Heart left ventricle (tissue), 16 donors: ENCODE data around the gene KRTAP10-7. TPM values are rescaled to one million over a fixed set of nuclear protein-coding genes. Genes with fewer than 3 reads are reported as not detected.
A peak's percentile ranks its signal among the peaks of the same experiment; 100 is the strongest.
"Not testable (repeated sequence)": the region's sequence is repeated elsewhere in the genome, so short reads cannot be mapped to it uniquely, and the experiment has no call there.

Source experiments
- ATAC-seq, 4 donors: fragments of 200-7000 bp; cut with Tn5 transposase; one replicate each; pipeline ENCODE4 v1.9.1; 2020 to 2022; ENCODE audit warnings: moderate library complexity in 4 of 4, mild to moderate bottlenecking in 3 of 4, moderate number of reproducible peaks in 1 of 4
- DNase-seq, 5 donors: peaks; one replicate each; pipeline ENCODE4 v3.0.0-alpha.2; 2020
- H3K27ac ChIP-seq, 12 donors: fragments of 200-600 bp; sonication (generic) in 4 of 12; one replicate each; pipeline versions ENCODE4 v1.5.0 to v1.8.0; 2016 to 2022; ENCODE audit warnings: mild to moderate bottlenecking in 2 of 12
- H3K27me3 ChIP-seq, 9 donors: fragments of 200-600 bp; sonication (generic) in 2 of 9; one replicate each; pipeline versions ENCODE4 v1.5.1 to v1.8.0; 2016 to 2022; ENCODE audit warnings: mild to moderate bottlenecking in 3 of 9
- H3K36me3 ChIP-seq, 9 donors: fragments of 200-600 bp; sonication (generic) in 2 of 9; one replicate each; pipeline versions ENCODE4 v1.5.0 to v1.8.0; 2018 to 2022; ENCODE audit warnings: mild to moderate bottlenecking in 2 of 9
- H3K4me1 ChIP-seq, 12 donors: fragments of 200-600 bp; sonication (generic) in 4 of 12; one replicate each; pipeline versions ENCODE4 v1.5.0 to v1.8.0; 2016 to 2022; ENCODE audit warnings: mild to moderate bottlenecking in 3 of 12
- H3K4me3 ChIP-seq, 12 donors: fragments of 200-600 bp; sonication (generic) in 4 of 12; one replicate each; pipeline versions ENCODE4 v1.5.0 to v1.8.0; 2017 to 2022; ENCODE audit warnings: mild to moderate bottlenecking in 9 of 12, moderate library complexity in 4 of 12
- H3K9me3 ChIP-seq, 12 donors: fragments of 200-600 bp; sonication (generic) in 4 of 12; one replicate each; pipeline versions ENCODE4 v1.5.0 to v1.8.0; 2016 to 2022; ENCODE audit warnings: mild to moderate bottlenecking in 1 of 12
- CTCF ChIP-seq, 12 donors: fragments of 200-600 bp; sonication (generic) in 4 of 12; IDR thresholded peaks; one replicate each; pipeline versions ENCODE4 v1.5.0 to v1.8.0; 2018 to 2022; ENCODE audit warnings: antibody characterized with exemption in 12 of 12, mild to moderate bottlenecking in 5 of 12
- POLR2A ChIP-seq, 2 donors: fragments of 450-650 bp; IDR thresholded peaks; one replicate each; pipeline ENCODE4 v1.6.1; 2017; ENCODE audit warnings: antibody characterized with exemption in 2 of 2, mild to moderate bottlenecking in 2 of 2, moderate library complexity in 2 of 2
- WGBS, 4 donors: extraction: QIAGEN DNeasy Blood & Tissue Kit in 2 of 4; methylation state at CpG; one replicate each; pipeline versions ENCODE4 v1.1.5 to v1.1.7; 2013 to 2018; 5-methylcytosine and 5-hydroxymethylcytosine counted together
- intact Hi-C, 10 donors: fragments of 100-400 bp; cut with DNase I; formaldehyde crosslinking; loops; one replicate each; pipeline versions ENCODE4 v1.11.1 to v1.14.2; 2022
- polyA plus RNA-seq, 2 donors: library from polyadenylated mRNA; stranded (reverse); fragments of 200-250 nt; gene quantifications; one replicate each; pipeline ENCODE4 v1.2.3, GENCODE V29; 2013
- total RNA-seq, 9 donors: library from RNA; depleted of rRNA in 2 of 9; stranded (reverse); fragments of >200 nt in 2 of 9; fragmentation: NEBNext Ultra II Directional in 3 of 9; extraction: Animal tissue kit (Norgen Biotek cat#: 25700) in 3 of 9; gene quantifications; one replicate each; pipeline versions ENCODE4 v1.1.0 to v1.2.4, GENCODE V29; 2016 to 2023
- donor health status: ischemic (EF 13 %, LVEDD 7.1; RV severe dilation, severe dysfunction).
- donor health status: healthy with polysubstance abuse.
- donor health status: DM: no; HTN: yes; CAD: no.
- donor health status: DM: no; HTN: no; CAD: no.
- donor health status: ischemic (EF 25% LVEDD 6.9; RV normal size, moderate dysfunction).
- donor health status: ischemic (EF 25% LVEDD 5.7; RV mildly dilated, moderate dysfunction).
- donor health status: healthy.
- donor health status: DM: yes; HTN: yes; CAD: no.
- donor health status: ischemic (EF 35%, LVEDD 5.7; RV mildly dilated, moderate dysfunction).
- donor health status: nonischemic (EF 11% LVEDD 7.7; RV severe dilation, severe dysfunction).
- donor health status: DM: yes; HTN: yes; CAD: no.
- donor health status: PGD.
- donor health status: ischemic (EF 29% LVEDD 5.4; RV normal size, mild dysfunction).
- donor health status: nonischemic (EF 23%, LVEDD 6.1; RV moderate dilation, normal function).

The KRTAP10-7 gene
- total and polyA plus RNA-seq, 11 donors: not detected

- peaks cover 0 to 6% (median 0%) of the 10 kb centered on the region in 12 donors for H3K4me1 ChIP-seq
- DNase-seq (no peak), ATAC-seq (no peak)
- no peak overlapping the region for H3K27ac ChIP-seq
- intact Hi-C loops: no loop called here
- no peaks in the 10 kb centered on the region for H3K36me3 ChIP-seq
- peaks cover 0 to 5% (median 0%) of the 10 kb centered on the region in 12 donors for H3K9me3 ChIP-seq
- no peak overlapping the region for H3K4me3 ChIP-seq
- H3K27me3 ChIP-seq: peaks cover 0 to 22% (median 0%) of the 10 kb centered on the region in 9 donors
- no peak for TF ChIP-seq CTCF (IDR thresholded peaks at IDR 0.05)
- no peak for TF ChIP-seq POLR2A (IDR thresholded peaks at IDR 0.05)
- 55 to 59% (median 55%) methylated on average over 11 of the region's 11 CpGs for WGBS, 4 donors
These were observed 2.3 kb upstream of the KRTAP10-7 start for GRCh38 chr21:44598061-44598460.

- no peak for TF ChIP-seq CTCF (IDR thresholded peaks at IDR 0.05)
- ATAC-seq (no peak), DNase-seq (no peak)
- Histone ChIP-seq H3K36me3 (no peaks in the 10 kb centered on the region), H3K4me1 (no peaks in the 10 kb centered on the region), H3K4me3 (no peak overlapping the region), H3K27ac (no peak overlapping the region), H3K9me3 (peaks cover 0 to 5% (median 0%) of the 10 kb centered on the region in 12 donors), H3K27me3 (peaks cover 0 to 24% (median 0%) of the 10 kb centered on the region in 9 donors)
- intact Hi-C loops: no loop called here
- WGBS, 4 donors: 75 to 88% (median 78%) methylated on average over 8 of the region's 8 CpGs
These were observed 950 bp upstream of the KRTAP10-7 start for GRCh38 chr21:44599264-44600029.

- ATAC-seq: peak in 2 of 4 donors; percentile 33 to 35
- WGBS, 4 donors: 71 to 81% (median 73%) methylated on average over 5 to 10 of the region's 10 CpGs
These were observed 694 bp downstream of the KRTAP10-7 start for GRCh38 chr21:44601091-44601490.

GRCh38 chr21:44601596-44602462, 1.4 kb downstream of the KRTAP10-7 start:
- Histone ChIP-seq H3K4me3 (no peak overlapping the region), H3K9me3 (peaks cover 0 to 10% (median 0%) of the 10 kb centered on the region in 12 donors), H3K36me3 (no peaks in the 10 kb centered on the region), H3K4me1 (no peaks in the 10 kb centered on the region), H3K27me3 (peaks cover 0 to 24% (median 0%) of the 10 kb centered on the region in 9 donors), H3K27ac (no peak overlapping the region)
- no peak for TF ChIP-seq POLR2A (IDR thresholded peaks at IDR 0.05)
- no peak for TF ChIP-seq CTCF (IDR thresholded peaks at IDR 0.05)
- intact Hi-C loops: no loop called here
- DNase-seq (no peak), ATAC-seq (no peak)
- WGBS, 4 donors: 77 to 85% (median 80%) methylated on average over 19 to 23 of the region's 23 CpGs

More at GRCh38 chr21:44601091-44601490, 694 bp downstream of the KRTAP10-7 start:
- H3K36me3 ChIP-seq, H3K4me3 ChIP-seq, intact Hi-C loops, DNase-seq, H3K9me3 ChIP-seq, H3K27ac ChIP-seq, H3K4me1 ChIP-seq: not testable (repeated sequence)
- peaks cover 0 to 24% (median 0%) of the 10 kb centered on the region in 9 donors for H3K27me3 ChIP-seq
